GM19455 (cell line): ENCODE data around the gene IMPDH1.
"Not testable (repeated sequence)": the region's sequence is repeated elsewhere in the genome, so short reads cannot be mapped to it uniquely, and the experiment has no call there.

Experiments used
- ATAC-seq: cut with Tn5 transposase; IDR thresholded peaks from one replicate; pipeline ENCODE4 v1.9.1; 2021; ENCODE audit not compliant: unreplicated experiment

The IMPDH1 gene

GRCh38 chr7:128409596-128410450 is at the start of gene IMPDH1:
Gene IMPDH1, minus strand, starts transcription at chr7:128409982. Its CDS starts 81 bp downstream, at chr7:128409901.
- peak; percentile 80 for ATAC-seq

- peak; percentile 45 for ATAC-seq
These were observed 49.7 kb upstream of the IMPDH1 start for GRCh38 chr7:128459394-128459878.

- ATAC-seq = peak; percentile 13
These were observed 49.2 kb upstream of the IMPDH1 start for GRCh38 chr7:128458956-128459355.

GRCh38 chr7:128457385-128457784 is 47.6 kb upstream of the IMPDH1 start:
- ATAC-seq = not testable (repeated sequence)

- peak; percentile 26 for ATAC-seq
These were observed 46.5 kb upstream of the IMPDH1 start for GRCh38 chr7:128456255-128456725.

- ATAC-seq = peak; percentile 85
These were observed 45.9 kb upstream of the IMPDH1 start, which contains the start of gene HILPDA for GRCh38 chr7:128455543-128456254. Gene HILPDA, plus strand, starts transcription at chr7:128455878. Its CDS starts 1,391 bp downstream, at chr7:128457269.

- ATAC-seq = no peak
These were observed 45.2 kb upstream of the IMPDH1 start for GRCh38 chr7:128454808-128455542.

GRCh38 chr7:128453836-128454804 is 44.3 kb upstream of the IMPDH1 start:
- no peak for ATAC-seq

- ATAC-seq = no peak
These were observed 42.8 kb upstream of the IMPDH1 start for GRCh38 chr7:128452552-128452951.

GRCh38 chr7:128450913-128451312 is 41.1 kb upstream of the IMPDH1 start:
- no peak for ATAC-seq

GRCh38 chr7:128450409-128450808 is 40.6 kb upstream of the IMPDH1 start:
- no peak for ATAC-seq

- no peak for ATAC-seq
These were observed 39.0 kb upstream of the IMPDH1 start for GRCh38 chr7:128448751-128449302.

- ATAC-seq = no peak
These were observed 38.3 kb upstream of the IMPDH1 start for GRCh38 chr7:128447941-128448564.

- no peak for ATAC-seq
These were observed 36.5 kb upstream of the IMPDH1 start for GRCh38 chr7:128446306-128446705.

GRCh38 chr7:128443831-128444600 is 34.2 kb upstream of the IMPDH1 start:
- ATAC-seq = no peak

GRCh38 chr7:128442356-128442755 is 32.6 kb upstream of the IMPDH1 start:
- ATAC-seq = no peak

- ATAC-seq = peak; percentile 63
These were observed 27.9 kb upstream of the IMPDH1 start for GRCh38 chr7:128437426-128438332.
